HG03460 (cell line): ENCODE measurements around the gene ZDHHC11B.
"Not testable (repeated sequence)": the region's sequence is repeated elsewhere in the genome, so short reads cannot be mapped to it uniquely, and the experiment has no call there.

Source experiments
- ATAC-seq: cut with Tn5 transposase; IDR thresholded peaks from one replicate; pipeline ENCODE4 v1.9.1; 2021; ENCODE audit not compliant: unreplicated experiment

The ZDHHC11B gene

DNA sequence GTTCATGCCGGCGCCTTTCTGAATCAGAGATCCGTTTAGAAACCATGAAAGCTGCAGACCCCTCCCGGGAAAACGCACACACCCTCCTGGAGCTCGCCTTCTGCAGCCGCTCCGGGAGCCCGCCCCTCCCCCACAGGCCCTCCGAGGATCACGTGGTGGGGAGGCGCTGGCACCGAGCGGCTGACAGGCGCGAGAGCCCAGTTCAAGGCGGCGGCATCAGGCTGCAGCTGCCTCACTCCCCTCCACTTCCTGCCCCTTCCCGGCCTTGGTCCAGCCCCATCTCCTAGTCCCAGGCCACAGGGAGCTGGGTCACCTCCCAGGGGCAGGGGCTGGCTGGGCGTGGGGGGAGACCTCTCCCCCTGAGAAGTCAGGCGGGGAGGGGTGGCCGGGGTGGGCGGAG is 93.5 kb downstream of the ZDHHC11B start:
- not testable (repeated sequence) for ATAC-seq

DNA sequence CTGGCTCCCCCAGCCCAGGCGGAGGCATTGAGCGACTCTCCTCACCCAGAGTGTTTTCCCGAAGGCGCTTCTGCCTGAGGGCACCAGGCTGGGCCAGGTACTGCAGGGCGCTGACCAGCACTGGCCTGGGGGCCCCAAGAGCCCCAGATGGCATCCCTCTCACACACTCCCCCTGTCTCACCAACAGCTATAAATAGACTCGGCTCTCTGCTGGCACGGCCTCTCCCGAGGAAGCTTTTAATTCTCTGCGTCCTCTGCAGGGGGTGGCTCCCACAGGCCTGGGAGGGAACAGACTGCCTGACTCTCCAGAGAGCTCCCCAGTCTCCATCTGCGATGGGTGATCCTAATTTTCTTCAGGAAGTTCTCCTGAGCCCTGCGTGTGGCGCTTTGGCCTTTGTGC is 94.2 kb downstream of the ZDHHC11B start:
- not testable (repeated sequence) for ATAC-seq

DNA sequence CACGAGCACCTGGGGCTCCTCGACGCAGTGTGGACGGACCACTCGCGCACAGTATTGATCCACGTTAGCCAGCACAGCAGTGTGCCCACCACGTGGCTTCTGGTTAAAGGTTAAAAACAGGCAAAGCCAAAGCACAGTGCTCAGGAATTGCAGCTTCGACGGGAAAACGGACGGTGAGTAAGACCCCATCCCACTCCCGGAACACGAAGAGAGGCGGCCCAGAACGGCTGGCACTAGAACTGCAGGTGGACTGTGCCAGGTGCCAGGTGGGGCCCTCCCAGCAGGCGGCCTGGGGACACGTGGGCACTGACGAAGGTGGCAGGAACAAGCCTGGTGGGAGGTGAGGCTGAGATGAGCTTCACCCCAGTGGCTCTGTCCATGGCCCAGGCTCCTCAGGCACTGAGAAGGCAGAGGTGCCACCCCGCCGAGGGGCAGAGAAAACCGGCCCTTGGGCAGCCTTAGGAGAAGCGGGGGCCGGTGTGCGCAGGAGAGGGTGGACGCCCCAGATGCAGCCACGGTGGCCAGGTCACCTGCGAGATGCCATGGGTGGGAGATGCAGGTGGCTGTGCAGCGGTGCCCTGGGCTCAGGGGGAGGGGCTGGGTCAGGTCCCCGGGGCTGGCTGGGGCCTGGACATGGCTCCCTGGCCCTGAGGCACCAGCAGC is 96.0 kb downstream of the ZDHHC11B start:
- not testable (repeated sequence) for ATAC-seq

DNA sequence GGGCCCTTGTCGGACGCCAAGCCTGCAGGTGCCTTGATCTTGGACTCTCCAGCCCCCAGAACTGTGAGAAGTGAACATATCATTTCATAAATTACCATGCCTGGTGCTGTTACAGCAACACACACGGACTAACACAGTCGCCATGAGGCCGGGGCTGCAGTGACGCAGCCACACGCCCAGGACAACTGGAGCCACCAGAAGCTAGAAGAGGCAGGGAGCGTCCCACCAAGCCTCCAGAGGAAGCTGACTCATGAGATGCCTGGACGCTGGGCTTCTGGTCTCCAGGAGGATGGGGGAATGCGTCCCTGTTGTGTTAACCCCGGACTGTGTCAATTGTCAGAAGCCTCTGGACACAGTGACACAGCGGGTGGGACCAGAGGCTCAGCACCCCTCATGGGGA is 97.6 kb downstream of the ZDHHC11B start:
- ATAC-seq, result not testable (repeated sequence)

DNA sequence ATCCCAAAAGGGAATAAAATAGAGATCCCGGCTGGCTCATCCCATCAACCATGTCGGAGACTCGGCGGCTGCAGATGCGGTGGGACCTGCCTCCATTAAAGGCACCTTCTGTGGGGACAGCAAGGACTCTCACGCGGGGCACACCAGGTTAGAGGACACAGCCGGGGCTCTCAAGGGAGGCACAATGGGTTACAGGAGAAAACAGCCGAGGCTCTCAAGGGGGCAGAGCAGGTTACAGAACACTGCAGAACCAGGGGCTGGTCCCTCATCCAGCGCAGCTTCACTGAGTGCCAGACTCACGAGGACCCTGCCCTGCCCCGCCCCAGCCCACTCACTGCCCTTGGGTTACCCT is 98.4 kb downstream of the ZDHHC11B start:
- not testable (repeated sequence) for ATAC-seq

DNA sequence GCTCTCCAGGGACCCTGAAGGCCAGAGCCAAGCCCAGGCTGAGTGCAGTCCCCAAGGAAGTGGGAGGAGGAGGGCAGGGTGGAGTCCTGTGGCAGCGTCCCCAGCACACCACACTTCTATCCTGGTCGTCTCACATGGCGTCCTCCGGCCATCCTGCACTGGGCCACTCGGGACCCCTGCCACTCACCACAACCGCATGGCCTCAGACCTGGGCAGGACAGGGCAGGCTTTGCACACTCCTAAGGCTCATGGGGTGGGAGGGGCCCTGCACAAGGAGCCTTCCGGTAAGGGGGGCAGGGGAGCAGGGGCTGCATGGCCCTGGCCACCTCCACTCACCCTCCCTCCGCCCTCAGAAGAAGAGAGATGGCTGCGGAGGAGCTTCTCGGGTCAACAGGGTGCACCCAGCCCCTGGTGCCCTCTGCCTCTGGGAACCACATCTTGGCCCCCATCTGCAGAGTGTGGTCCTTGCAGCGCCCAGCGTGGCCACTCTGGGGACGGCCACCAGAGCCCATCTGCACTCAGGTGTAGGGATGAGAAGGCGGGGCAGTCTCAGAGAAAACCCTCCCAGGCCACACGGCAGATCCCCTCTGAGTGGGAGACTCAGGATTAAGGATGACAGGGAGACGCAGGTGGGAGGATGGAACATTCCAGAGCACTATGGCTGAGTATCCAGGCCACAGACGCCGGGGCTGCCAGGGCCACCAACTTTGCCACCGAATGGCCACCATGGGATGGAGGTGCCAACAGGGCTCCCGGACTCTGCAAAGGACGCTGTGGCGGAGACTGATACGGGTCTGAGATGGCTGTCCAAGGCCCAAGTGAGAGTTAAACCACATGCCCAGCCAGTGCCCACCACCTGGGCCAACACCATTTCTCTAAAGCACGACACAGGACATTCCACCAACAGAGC is 99.0 kb downstream of the ZDHHC11B start:
- ATAC-seq, result no peak

DNA sequence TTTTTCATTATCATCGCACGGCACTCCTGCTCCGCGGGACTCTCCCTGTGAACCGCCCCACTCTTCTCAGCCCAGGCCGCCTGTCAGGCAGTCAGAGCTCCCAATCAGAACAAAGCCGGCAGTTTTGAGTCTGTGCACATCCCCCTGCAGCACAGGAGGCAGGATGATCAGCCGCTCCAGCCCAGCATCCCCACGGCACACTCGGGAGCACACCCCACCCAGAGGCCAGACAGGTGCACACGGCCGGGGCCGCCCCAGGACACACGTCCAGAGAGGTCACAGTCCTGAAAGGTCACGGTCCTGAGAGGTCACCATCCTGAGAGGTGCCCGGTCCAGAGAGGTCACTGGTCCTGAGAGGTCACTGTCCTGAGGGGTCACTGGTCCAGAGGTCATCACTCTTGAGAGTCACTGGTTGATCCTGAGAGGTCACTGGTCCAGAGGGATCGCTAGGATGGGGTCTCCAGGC is 99.7 kb downstream of the ZDHHC11B start:
- ATAC-seq, result no peak

DNA sequence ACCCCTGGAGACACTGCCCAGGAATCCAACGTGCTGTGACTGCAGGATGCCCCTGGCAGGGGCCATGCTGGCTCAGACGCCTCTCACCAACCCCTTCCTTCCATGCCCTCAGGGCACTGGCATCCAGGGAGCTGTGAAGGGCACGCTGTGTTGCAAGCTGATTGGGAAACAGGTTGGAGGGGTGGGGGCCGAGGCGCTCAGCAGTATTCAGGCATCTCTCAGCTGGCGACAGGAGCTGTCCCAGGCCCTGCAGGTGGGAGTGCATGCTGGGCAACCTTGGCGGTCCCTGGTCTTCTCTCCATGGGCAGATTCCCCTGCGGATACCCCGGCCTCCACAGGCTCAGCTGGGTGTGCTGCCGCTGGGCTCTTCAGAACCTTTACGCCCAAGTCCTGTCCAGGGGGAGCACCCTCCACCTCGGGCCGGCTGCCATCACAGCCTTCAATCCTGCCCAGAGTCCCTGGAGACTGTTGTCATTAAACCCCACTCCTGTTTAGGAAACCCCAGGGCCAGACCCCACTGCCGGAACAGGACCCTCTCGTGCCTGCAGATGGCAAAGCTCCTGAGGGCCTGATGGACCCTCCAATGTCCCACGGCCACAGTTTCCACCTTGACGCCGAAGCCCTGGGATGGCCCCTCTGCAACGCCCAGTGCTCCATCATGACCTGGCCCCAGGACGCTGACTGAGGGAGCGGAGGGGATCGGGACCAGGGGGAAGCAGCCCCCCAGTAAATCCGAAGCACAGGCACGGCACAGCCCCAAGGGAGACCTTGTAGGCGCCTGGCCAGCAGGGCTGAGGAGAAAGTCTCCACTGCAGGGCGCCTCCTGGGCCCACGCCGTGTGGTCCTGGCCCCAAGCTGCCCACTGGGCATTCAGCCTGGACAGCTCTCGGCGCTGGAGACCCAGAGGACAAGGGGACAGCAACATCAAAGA is 100.7 kb downstream of the ZDHHC11B start:
- no peak for ATAC-seq

DNA sequence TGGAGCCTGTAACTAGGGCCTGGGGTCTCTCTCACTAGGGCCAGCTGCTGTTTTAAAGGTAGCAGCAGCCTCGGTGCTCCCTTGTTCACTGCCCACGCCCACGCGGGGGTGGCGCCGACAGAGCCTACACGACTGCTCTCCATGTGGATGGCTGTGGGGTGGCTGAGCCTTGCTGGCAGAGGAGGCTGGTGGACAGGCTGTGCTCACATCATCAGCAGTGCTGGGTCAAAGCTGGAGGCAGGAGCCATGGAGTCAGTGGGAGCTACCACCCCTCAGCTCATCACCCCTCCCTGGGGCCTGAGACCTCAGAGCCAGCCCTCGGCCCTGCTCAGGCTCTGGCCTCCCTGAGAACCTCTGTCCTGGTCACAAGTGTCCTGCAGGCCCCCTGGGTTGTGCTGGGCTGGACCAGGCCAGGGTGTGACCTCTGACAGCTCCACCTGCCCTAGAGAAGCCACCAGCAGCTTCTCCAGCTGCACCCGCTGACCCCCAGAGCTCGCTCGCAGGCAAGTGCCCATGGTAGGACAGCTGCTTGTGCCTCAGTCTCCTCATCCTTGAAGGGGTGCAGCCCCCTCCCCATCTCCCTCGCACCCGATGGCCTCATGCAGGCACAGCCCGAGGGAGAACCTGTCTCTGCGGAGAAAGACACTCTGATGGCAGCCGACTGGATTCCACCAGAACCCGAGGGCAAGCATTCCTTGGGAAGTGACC is 101.7 kb downstream of the ZDHHC11B start:
- ATAC-seq, result not testable (repeated sequence)

DNA sequence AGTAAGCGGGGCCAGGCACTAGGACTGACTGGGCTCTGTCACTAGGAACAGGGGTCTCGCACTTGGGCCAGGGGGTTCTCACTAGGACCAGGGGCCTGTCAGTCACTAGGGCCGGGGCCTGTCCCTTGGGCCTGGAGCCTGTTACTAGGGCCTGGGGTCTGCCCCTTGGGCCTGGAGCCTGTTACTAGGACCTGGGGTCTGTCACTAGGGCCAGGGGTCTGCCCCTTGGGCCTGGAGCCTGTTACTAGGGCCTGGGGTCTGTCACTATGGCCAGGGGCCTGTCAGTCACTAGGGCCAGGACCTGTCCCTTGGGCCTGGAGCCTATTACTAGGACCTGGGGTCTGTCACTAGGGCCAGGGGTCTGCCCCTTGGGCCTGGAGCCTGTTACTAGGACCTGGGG is 102.3 kb downstream of the ZDHHC11B start:
- not testable (repeated sequence) for ATAC-seq

DNA sequence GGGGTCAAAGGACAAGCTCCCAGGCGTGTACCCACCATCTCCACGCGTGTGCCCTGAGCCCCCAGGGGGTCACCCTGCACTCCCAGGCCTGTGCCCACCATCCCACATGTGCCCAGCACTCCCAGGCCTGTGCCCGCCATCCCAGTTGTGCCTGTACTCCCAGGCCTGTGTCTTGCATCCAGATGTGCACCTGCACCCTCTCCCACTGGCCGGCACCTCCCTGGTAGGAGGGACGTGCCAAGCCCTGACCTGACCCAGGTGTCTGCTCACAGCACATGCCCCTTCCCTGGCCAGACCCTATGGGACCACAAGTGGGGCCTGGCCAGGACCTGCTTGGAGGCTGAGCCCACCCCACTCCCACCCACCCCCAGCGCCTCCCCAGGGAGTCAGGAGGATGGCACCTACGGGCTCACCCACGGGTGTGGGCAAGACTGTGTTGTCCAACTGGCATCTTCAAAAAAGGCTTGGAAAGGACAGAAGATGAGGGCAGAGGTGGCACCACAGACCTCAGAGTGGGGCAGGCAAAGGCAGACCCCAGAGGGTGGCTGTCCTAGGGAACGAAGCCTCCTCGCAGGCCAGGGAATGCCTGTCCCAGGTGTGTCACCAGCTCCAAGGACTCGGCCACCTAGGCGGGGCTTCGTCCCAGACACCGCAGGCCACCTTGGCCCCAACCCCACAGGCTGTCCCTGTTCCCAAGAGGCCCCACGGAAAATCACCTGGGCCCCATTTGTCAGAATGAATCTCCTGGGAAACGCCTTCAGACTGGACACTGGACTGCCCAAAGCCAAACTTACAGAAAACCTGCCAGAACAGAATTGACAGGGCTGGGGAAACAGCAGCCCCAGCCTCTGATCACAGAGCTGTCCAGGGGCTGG is 103.0 kb downstream of the ZDHHC11B start:
- ATAC-seq, result not testable (repeated sequence)

DNA sequence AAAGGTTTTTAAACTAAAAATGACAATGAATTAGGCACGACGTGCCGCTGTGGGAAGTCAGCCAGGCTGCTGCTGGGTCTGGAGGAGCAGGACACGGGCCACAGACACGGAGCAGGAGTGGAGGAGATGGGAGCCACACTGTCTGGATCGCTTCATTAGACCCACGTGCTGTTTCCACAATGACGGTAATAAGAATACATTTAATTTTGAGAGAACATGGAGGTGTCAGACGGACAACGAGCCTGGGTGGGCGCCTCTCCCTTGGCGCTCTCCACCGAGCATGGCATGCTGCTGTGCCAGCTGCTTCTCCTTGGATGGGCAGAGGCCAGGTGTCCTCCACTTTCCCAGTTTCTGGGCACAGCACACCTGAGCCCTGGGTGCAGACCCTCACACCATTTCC is 103.7 kb downstream of the ZDHHC11B start:
- not testable (repeated sequence) for ATAC-seq

DNA sequence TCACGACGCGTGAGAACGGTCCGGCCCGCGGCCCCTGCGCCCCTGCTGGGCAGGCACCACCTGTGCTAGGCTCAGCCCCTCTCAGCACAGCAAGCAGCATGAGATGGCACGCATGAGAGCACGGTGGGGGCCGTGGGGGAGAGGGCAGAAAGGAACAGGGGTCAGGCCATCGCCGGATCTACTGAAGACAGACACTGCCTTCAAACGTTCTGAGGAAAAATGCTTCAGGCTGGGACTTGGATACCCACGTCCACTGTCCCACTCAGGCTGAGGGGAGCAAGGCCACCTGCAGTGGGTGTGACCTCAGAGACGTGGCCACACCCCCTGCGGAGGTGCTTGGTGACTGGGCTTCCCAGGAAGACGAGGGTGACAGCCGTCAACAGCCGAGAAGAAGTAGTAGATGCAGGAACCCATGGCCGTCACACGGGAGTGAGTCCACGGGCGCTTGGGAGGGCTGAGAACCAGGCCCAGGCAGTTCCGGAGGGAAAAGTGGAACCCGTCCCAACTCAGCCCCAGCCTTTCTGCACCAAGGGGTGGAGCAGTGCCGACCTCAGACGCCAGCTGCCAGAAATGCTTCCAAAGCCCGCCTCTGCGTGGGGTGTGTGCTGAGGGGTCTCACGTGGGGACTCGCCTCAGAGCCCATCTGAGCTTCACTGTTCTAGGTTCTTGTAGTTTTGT is 104.3 kb downstream of the ZDHHC11B start:
- not testable (repeated sequence) for ATAC-seq

DNA sequence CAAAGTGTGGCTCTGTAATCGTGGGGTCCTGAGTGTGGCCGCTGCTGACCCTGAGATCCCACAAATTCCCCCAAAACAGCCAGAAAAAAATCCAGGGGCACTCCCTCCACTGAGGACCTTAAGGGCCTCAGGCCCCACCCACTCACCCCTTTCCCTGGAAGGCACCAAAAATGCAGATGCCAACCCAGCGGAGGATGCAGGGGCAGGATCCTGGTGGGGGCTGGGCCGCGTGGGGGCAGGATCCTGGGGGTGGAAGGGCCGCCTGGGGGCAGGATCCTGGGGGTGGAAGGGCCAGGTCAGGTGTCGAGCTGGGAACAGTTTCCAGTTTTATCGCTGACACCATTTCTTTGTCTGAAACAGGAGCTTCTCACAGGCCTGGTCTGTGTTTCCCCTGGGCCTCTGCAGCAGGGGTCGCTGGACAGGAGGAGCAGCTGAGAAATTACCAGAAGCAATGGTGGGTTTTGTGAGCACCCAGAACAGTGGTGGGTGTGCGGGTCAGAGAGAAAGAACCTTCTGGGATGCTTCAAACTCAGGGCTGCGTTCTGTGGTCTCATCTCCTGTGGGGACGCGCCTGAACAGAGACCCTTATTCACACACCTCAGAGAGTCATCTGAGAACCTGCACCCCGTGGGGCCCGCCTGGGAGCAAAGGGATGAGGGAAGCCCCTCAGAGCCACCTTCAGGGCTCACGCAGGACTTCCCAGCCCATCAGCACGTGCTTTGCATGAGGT is 105.2 kb downstream of the ZDHHC11B start:
- not testable (repeated sequence) for ATAC-seq

DNA sequence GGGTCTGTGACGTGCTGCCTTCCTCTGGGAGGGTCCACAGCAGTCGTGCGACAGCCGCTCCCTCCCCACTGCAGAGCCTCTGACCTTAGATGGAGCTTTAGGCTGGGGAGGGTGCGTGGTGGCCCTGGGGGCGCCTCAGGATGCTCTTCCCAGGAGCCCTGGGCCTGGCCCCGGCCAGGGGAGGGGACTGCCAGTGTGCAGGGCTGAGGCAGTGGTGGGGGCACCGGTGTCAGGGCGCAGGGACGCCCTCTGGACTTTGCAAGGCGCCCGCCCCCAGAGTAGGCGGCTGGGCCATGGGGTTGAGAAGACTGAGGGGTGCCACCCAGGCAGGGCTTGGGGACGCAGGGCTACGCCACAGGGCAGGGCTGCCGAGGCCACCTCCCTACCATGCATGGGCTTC is 106.0 kb downstream of the ZDHHC11B start:
- not testable (repeated sequence) for ATAC-seq

DNA sequence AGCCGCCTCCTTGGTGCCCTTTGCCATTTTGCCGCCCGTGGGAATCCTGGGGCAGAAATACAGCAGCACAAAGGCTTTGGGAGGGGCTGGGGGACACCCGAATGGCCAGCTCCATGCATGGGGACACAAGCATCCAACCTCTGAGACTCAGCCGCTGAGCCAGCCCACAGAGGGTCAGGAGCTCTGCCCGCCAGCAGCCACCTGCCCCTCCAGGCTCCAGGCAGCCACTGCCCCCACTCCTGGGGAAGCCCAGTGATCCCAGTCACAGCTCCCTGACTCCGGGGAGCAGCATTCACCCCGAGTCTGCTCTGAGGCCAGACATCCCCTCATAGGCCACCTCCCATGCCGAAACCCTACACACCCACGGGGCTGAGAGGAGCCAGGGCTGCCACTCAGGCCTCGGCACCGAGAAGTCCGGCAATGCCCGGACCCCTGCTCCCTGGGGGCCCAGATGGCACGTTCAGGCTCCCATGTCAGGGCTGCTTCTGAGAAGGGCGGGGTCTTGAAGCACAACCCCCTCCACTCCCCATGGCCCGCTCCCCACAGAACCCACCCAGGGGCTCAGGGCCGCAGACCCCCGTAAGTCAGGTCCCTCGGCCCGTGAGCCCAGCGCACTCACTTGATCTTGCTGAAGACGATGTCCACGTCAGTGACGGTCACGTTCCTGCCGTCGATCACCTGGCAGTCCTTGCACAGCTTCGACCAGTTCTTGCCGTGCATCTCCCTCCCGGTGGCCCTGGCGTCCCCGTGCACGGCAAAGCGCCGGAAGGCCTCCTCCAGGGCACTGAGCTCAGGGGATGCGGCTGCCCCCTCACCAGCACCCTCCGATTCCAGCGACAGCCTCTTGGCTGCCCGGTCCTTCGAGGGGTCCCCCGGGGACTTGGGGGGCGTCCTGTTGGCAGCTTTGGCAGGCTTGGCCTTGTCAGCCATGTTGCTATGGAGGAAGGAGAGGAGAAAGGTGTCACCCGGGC is 107.1 kb downstream of the ZDHHC11B start:
- no peak for ATAC-seq

DNA sequence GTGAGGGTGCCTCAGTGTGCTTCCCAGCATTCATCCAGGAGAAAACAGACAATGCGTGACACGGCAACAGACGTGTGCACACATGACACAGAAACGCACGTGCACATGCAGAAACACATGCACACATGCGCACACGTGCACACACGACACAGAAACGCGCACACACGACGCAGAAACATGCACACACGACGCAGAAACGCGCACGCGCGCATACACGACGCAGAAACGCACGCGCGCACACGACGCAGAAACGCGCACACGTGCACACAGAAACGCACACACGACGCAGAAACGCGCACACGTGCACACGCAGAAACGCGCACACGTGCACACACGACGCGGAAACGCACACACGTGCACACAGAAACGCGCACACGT is 107.8 kb downstream of the ZDHHC11B start:
- no peak for ATAC-seq
